ENCODE results near the gene MXRA8.

MXRA8 gene

DNA sequence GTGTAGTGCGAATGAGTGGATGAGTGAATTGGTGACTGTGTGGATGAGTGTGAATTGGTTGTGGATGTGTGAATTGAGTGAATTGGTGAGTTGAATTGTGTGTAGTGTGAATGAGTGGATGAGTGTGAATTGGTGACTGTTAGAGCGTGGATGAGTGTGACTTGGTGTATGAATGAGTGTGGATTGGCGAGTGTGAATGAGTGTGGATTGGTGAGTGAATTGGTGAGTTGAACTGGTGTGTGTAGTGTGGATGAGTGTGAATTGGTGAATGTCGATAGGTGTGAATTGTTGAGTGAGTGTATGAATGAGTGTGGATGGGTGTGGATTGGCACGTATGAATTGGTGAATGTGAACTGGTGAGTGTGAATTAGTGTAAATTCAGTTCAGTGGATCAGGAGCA is 9.0 kb upstream of the MXRA8 start:
- no peak overlapping the region for H2AK5ac ChIP-seq (ENCODE audit: low read length)
- H3K9ac ChIP-seq (ENCODE audit: low read length), result no peak overlapping the region
- H3K36me3 ChIP-seq (ENCODE audit: control insufficient read depth, insufficient read depth, low read length), result no peaks in the 10 kb centered on the region
- 100% methylated on average over 5 of the region's 5 CpGs for WGBS (ENCODE audit: extremely low coverage, insufficient coverage, low lambda C conversion rate)
- no peaks in the 10 kb centered on the region for H3K79me1 ChIP-seq (ENCODE audit: low read length)
- no peak overlapping the region for H2BK5ac ChIP-seq (ENCODE audit: low read length)
- no peak for DNase-seq
- no peak overlapping the region for H4K8ac ChIP-seq (ENCODE audit: low read depth, low read length)
- no peaks in the 10 kb centered on the region for H3K27me3 ChIP-seq (ENCODE audit: insufficient read depth, low read length, poor library complexity)
- no peak overlapping the region for H3K4me3 ChIP-seq (ENCODE audit: low read length)
- no peak overlapping the region for H3K56ac ChIP-seq (ENCODE audit: low read length)
- H2BK15ac ChIP-seq (replicated peaks; ENCODE audit: low read depth), result no peak overlapping the region
- H3K4me1 ChIP-seq (ENCODE audit: control insufficient read depth, low read depth, low read length), result no peaks in the 10 kb centered on the region
- no peak overlapping the region for H2BK120ac ChIP-seq (ENCODE audit: low read depth, low read length)
- H3K23ac ChIP-seq (ENCODE audit: low read length), result no peak overlapping the region
- no peak overlapping the region for H3K4me2 ChIP-seq (ENCODE audit: low read length)
- H3K27ac ChIP-seq (ENCODE audit: low read depth, low read length), result no peak overlapping the region
- H3K18ac ChIP-seq (ENCODE audit: low read length), result no peak overlapping the region
- H3K4ac ChIP-seq (ENCODE audit: low read depth, low read length), result no peak overlapping the region
- H4K5ac ChIP-seq (ENCODE audit: low read length), result no peak overlapping the region
- no peaks in the 10 kb centered on the region for H3K79me2 ChIP-seq (ENCODE audit: control insufficient read depth, insufficient read depth, low read length)

- no peak overlapping the region for H3K23ac ChIP-seq (ENCODE audit: low read length)
- no peaks in the 10 kb centered on the region for H3K36me3 ChIP-seq (ENCODE audit: control insufficient read depth, insufficient read depth, low read length)
- no peak overlapping the region for H2BK120ac ChIP-seq (ENCODE audit: low read depth, low read length)
- H3K9ac ChIP-seq (ENCODE audit: low read length), result no peak overlapping the region
- 100% methylated on average over 3 of the region's 3 CpGs for WGBS (ENCODE audit: extremely low coverage, insufficient coverage, low lambda C conversion rate)
- no peak for DNase-seq
- H3K27ac ChIP-seq (ENCODE audit: low read depth, low read length), result no peak overlapping the region
- no peak overlapping the region for H2BK15ac ChIP-seq (replicated peaks; ENCODE audit: low read depth)
- no peak overlapping the region for H3K4ac ChIP-seq (ENCODE audit: low read depth, low read length)
- H3K4me1 ChIP-seq (ENCODE audit: control insufficient read depth, low read depth, low read length), result no peaks in the 10 kb centered on the region
- no peak overlapping the region for H4K5ac ChIP-seq (ENCODE audit: low read length)
- peak overlapping the region; percentile 15 for H3K4me3 ChIP-seq (ENCODE audit: low read length)
- H2BK5ac ChIP-seq (ENCODE audit: low read length), result no peak overlapping the region
- no peaks in the 10 kb centered on the region for H3K79me1 ChIP-seq (ENCODE audit: low read length)
- no peak overlapping the region for H3K56ac ChIP-seq (ENCODE audit: low read length)
- no peak overlapping the region for H2AK5ac ChIP-seq (ENCODE audit: low read length)
- no peaks in the 10 kb centered on the region for H3K27me3 ChIP-seq (ENCODE audit: insufficient read depth, low read length, poor library complexity)
- no peaks in the 10 kb centered on the region for H3K79me2 ChIP-seq (ENCODE audit: control insufficient read depth, insufficient read depth, low read length)
- H3K4me2 ChIP-seq (ENCODE audit: low read length), result no peak overlapping the region
- H3K18ac ChIP-seq (ENCODE audit: low read length), result no peak overlapping the region
- no peak overlapping the region for H4K8ac ChIP-seq (ENCODE audit: low read depth, low read length)
Observed at GRCh38 chr1:1366699-1367066, 8.3 kb upstream of the MXRA8 start.

GRCh38 chr1:1365875-1366698 is 7.7 kb upstream of the MXRA8 start:
- H3K23ac ChIP-seq (ENCODE audit: low read length), result no peak overlapping the region
- DNase-seq, result no peak
- no peak overlapping the region for H2BK15ac ChIP-seq (replicated peaks; ENCODE audit: low read depth)
- no peak overlapping the region for H3K27ac ChIP-seq (ENCODE audit: low read depth, low read length)
- 100% methylated on average over 10 of the region's 10 CpGs for WGBS (ENCODE audit: extremely low coverage, insufficient coverage, low lambda C conversion rate)
- H3K56ac ChIP-seq (ENCODE audit: low read length), result no peak overlapping the region
- H3K4me2 ChIP-seq (ENCODE audit: low read length), result no peak overlapping the region
- no peak overlapping the region for H2AK5ac ChIP-seq (ENCODE audit: low read length)
- no peak overlapping the region for H4K8ac ChIP-seq (ENCODE audit: low read depth, low read length)
- no peak overlapping the region for H2BK5ac ChIP-seq (ENCODE audit: low read length)
- no peaks in the 10 kb centered on the region for H3K79me2 ChIP-seq (ENCODE audit: control insufficient read depth, insufficient read depth, low read length)
- peak overlapping the region; percentile 15 for H3K4me3 ChIP-seq (ENCODE audit: low read length)
- no peaks in the 10 kb centered on the region for H3K27me3 ChIP-seq (ENCODE audit: insufficient read depth, low read length, poor library complexity)
- H3K79me1 ChIP-seq (ENCODE audit: low read length), result no peaks in the 10 kb centered on the region
- no peak overlapping the region for H2BK120ac ChIP-seq (ENCODE audit: low read depth, low read length)
- no peak overlapping the region for H3K9ac ChIP-seq (ENCODE audit: low read length)
- no peaks in the 10 kb centered on the region for H3K36me3 ChIP-seq (ENCODE audit: control insufficient read depth, insufficient read depth, low read length)
- H3K4ac ChIP-seq (ENCODE audit: low read depth, low read length), result no peak overlapping the region
- no peaks in the 10 kb centered on the region for H3K4me1 ChIP-seq (ENCODE audit: control insufficient read depth, low read depth, low read length)
- H3K18ac ChIP-seq (ENCODE audit: low read length), result no peak overlapping the region
- H4K5ac ChIP-seq (ENCODE audit: low read length), result no peak overlapping the region

DNA sequence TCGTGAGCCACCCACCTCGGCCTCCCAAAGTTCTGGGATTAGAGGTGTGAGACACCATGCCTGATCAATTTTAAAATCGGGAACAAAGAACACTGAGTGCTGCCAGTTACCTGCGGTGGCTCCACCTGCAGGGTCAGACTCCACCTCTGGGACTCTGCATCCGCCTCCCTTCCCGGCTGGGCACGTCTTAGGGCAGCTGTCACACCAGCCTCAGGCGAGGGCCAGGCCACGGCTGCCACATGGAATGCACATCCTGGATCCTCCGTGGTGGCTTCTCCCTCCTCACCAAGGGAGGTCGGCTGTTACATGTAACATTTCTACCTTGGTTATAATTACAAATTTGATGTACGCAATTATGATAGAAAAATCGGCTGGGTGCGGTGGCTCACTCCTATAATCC is 5.9 kb upstream of the MXRA8 start:
- Histone ChIP-seq H3K36me3 (ENCODE audit: control insufficient read depth, insufficient read depth, low read length) (no peaks in the 10 kb centered on the region), H3K4me1 (ENCODE audit: control insufficient read depth, low read depth, low read length) (peaks cover 3% of the 10 kb centered on the region), H3K4me2 (ENCODE audit: low read length) (no peak overlapping the region), H3K4me3 (ENCODE audit: low read length) (no peak overlapping the region), H2BK5ac (ENCODE audit: low read length) (no peak overlapping the region), H2AK5ac (ENCODE audit: low read length) (no peak overlapping the region), H3K18ac (ENCODE audit: low read length) (no peak overlapping the region), H3K27me3 (ENCODE audit: insufficient read depth, low read length, poor library complexity) (no peaks in the 10 kb centered on the region), H3K79me2 (ENCODE audit: control insufficient read depth, insufficient read depth, low read length) (no peaks in the 10 kb centered on the region), H4K8ac (ENCODE audit: low read depth, low read length) (no peak overlapping the region), H3K23ac (ENCODE audit: low read length) (no peak overlapping the region), H3K27ac (ENCODE audit: low read depth, low read length) (no peak overlapping the region), H3K79me1 (ENCODE audit: low read length) (no peaks in the 10 kb centered on the region), H3K56ac (ENCODE audit: low read length) (no peak overlapping the region), H3K4ac (ENCODE audit: low read depth, low read length) (no peak overlapping the region), H4K5ac (ENCODE audit: low read length) (no peak overlapping the region), H3K9ac (ENCODE audit: low read length) (no peak overlapping the region), H2BK120ac (ENCODE audit: low read depth, low read length) (no peak overlapping the region), H2BK15ac (replicated peaks; ENCODE audit: low read depth) (no peak overlapping the region)
- no peak for DNase-seq
- no CpG with 5 or more reads among the region's 14 CpGs for WGBS (ENCODE audit: extremely low coverage, insufficient coverage, low lambda C conversion rate)

DNA sequence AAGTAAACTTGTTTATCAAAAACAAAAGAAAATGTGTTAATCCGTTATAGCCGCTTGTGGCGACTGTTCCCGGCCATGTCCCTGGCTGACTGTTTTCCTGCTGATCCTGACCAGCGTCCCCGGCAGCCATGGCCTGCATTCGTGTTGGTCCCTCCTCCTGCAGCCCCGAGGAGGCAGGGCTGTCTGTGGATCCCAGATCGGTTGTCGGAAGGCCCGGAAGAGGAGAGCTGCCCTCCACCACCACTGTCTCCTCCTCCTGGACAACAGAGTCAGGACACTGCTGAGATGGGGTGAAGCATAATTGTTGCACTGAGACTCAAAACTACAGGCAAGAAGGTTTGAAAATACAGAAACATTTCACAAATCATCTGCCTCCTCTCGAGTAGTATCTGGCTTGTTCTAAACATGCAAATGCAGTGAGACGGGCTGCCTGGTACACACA is 3.6 kb upstream of the MXRA8 start:
- Histone ChIP-seq H3K23ac (ENCODE audit: low read length) (no peak overlapping the region), H3K36me3 (ENCODE audit: control insufficient read depth, insufficient read depth, low read length) (no peaks in the 10 kb centered on the region), H3K4me3 (ENCODE audit: low read length) (no peak overlapping the region), H2BK5ac (ENCODE audit: low read length) (no peak overlapping the region), H4K5ac (ENCODE audit: low read length) (no peak overlapping the region), H3K79me1 (ENCODE audit: low read length) (no peaks in the 10 kb centered on the region), H3K56ac (ENCODE audit: low read length) (no peak overlapping the region), H3K18ac (ENCODE audit: low read length) (no peak overlapping the region), H4K8ac (ENCODE audit: low read depth, low read length) (no peak overlapping the region), H2BK15ac (replicated peaks; ENCODE audit: low read depth) (no peak overlapping the region), H3K79me2 (ENCODE audit: control insufficient read depth, insufficient read depth, low read length) (no peaks in the 10 kb centered on the region), H3K27me3 (ENCODE audit: insufficient read depth, low read length, poor library complexity) (no peaks in the 10 kb centered on the region), H3K9ac (ENCODE audit: low read length) (peak overlapping the region; percentile 27), H3K4me2 (ENCODE audit: low read length) (no peak overlapping the region), H3K4me1 (ENCODE audit: control insufficient read depth, low read depth, low read length) (peaks cover 3% of the 10 kb centered on the region), H3K27ac (ENCODE audit: low read depth, low read length) (no peak overlapping the region), H2AK5ac (ENCODE audit: low read length) (no peak overlapping the region), H3K4ac (ENCODE audit: low read depth, low read length) (no peak overlapping the region), H2BK120ac (ENCODE audit: low read depth, low read length) (no peak overlapping the region)
- no CpG with 5 or more reads among the region's 13 CpGs for WGBS (ENCODE audit: extremely low coverage, insufficient coverage, low lambda C conversion rate)
- DNase-seq, result peak; percentile 84

Data from mesendoderm (in vitro differentiated cells).